Dedifferentiated amniotic fluid mesenchymal stem cell (primary cell): ENCODE results near the gene EIF3J.
A peak's percentile ranks its signal among the peaks of the same experiment; 100 is the strongest.

Source experiments
- DNase-seq: peaks from one replicate; pipeline ENCODE4 v3.0.0-alpha.2; 2016; ENCODE audit errors: extremely low spot score

Gene EIF3J

GRCh38 chr15:44595246-44595645, 58.3 kb downstream of the EIF3J start:
- no peak for DNase-seq

- DNase-seq: no peak
Measured at GRCh38 chr15:44595656-44596510, 58.9 kb downstream of the EIF3J start.

GRCh38 chr15:44596511-44597010, 59.6 kb downstream of the EIF3J start:
- DNase-seq: no peak

GRCh38 chr15:44598066-44598465, 61.1 kb downstream of the EIF3J start:
- no peak for DNase-seq

- peak; percentile 28 for DNase-seq
Measured at GRCh38 chr15:44598892-44599291, 61.9 kb downstream of the EIF3J start.

GRCh38 chr15:44603126-44603525, 66.2 kb downstream of the EIF3J start:
- no peak for DNase-seq

- no peak for DNase-seq
Measured at GRCh38 chr15:44606740-44607139, 69.8 kb downstream of the EIF3J start.
